ENCODE data around the gene HLA-DRB1. TPM values are rescaled to one million over a fixed set of nuclear protein-coding genes. Genes with fewer than 3 reads are reported as not detected.
"Not testable (repeated sequence)": the region's sequence is repeated elsewhere in the genome, so short reads cannot be mapped to it uniquely, and the experiment has no call there.

Gene HLA-DRB1
- total and polyA plus RNA-seq, 2 experiments from 2014 or later, result 0.21 TPM; not detected in 1

DNA sequence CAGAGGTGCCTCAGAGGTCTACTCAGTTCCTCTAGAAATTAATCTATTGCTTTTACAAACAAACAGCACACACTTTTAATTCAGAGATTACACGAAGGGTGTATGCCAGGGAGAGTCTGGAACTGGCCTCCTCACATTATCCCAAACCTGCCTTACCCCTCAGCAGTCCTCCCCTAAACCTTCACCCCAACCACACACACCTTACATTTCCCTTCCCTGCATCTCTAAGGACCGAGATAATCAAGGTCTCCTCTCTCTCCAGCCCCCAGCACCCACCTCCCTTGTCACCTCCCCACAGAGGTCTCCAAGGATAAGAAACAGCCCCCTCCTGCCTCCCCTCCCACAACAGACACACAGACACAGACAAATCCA lies 6.1 kb downstream of the HLA-DRB1 start:
- H3F3A ChIP-seq (ENCODE audit: insufficient read depth), result no peaks in the 10 kb centered on the region
- H2AFZ ChIP-seq, result no peak overlapping the region
- no peak overlapping the region for H3K27ac ChIP-seq
- H3K4me3 ChIP-seq, result no peak overlapping the region
- no peaks in the 10 kb centered on the region for H3K27me3 ChIP-seq (replicated peaks; ENCODE audit: insufficient read depth)
- no peaks in the 10 kb centered on the region for H3K9me2 ChIP-seq (ENCODE audit: insufficient read depth)
- H3K4me1 ChIP-seq (ENCODE audit: insufficient read depth), result no peaks in the 10 kb centered on the region
- no peak overlapping the region for H3K9ac ChIP-seq
- no peaks in the 10 kb centered on the region for H4K20me1 ChIP-seq (ENCODE audit: insufficient read depth)
- in situ Hi-C loops (cut with MboI), result loop anchor here (10.0 kb wide), 1 partner anchor 59 kb away; no protein-coding TSS in a partner anchor
- 0% methylated on average over 1 to 2 of the region's 2 CpGs for WGBS, 2 experiments (ENCODE audit: low coverage in 1 of 2, low lambda C conversion rate in 2 of 2, missing lambda C conversion rate in 2 of 2)
- no peak overlapping the region for H3K4me2 ChIP-seq (ENCODE audit: unreplicated experiment)
- H3K79me2 ChIP-seq (ENCODE audit: insufficient read depth), result no peaks in the 10 kb centered on the region
- H3K9me3 ChIP-seq (ENCODE audit: low read depth), result no peaks in the 10 kb centered on the region
- TF ChIP-seq EZH2 (IDR thresholded peaks at IDR 0.05; ENCODE audit: insufficient read depth, poor library complexity, severe bottlenecking) (no peak), EZH2phosphoT487 (IDR thresholded peaks at IDR 0.05; ENCODE audit: insufficient read depth, low read depth) (no peak)
- no peak for DNase-seq
- H3K36me3 ChIP-seq (ENCODE audit: low read depth), result no peaks in the 10 kb centered on the region

DNA sequence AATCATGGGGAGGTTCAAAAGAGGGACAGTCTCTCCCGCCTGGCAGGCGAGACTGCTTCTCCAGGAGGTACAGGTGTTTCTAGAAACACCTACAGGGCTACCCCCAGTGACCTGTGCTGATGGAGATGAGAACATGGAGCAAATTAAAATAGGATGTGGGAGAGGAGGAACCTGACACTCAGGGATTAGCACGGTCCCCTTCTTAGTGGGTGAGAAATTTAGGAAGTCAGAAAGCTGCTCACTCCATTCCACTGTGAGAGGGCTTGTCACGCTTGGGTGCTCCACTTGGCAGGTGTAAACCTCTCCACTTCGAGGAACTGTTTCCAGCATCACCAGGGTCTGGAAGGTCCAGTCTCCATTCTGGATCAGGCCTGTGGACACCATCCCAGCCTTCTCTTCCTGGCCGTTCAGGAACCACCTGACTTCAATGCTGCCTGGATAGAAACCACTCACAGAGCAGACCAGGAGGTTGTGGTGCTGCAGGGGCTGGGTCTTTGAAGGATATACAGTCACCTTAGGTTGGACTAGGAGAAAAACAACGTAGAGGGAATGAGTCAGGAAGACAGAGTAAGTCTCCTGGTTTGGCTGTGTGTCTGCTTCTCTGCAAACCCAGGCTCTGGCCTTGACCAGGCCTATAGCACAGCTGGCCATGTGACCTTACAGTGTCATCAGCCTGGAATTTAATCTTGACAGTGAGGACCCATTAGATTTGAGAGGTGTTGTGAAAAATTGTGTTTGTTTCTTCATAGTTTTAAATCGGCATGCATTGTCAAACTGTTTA lies 8.1 kb downstream of the HLA-DRB1 start:
- Histone ChIP-seq H3K36me3 (ENCODE audit: low read depth) (no peaks in the 10 kb centered on the region), H3K27ac (no peak overlapping the region), H3K4me2 (ENCODE audit: unreplicated experiment) (no peak overlapping the region), H3K9ac (no peak overlapping the region), H3K9me2 (ENCODE audit: insufficient read depth) (no peaks in the 10 kb centered on the region), H2AFZ (no peak overlapping the region), H4K20me1 (ENCODE audit: insufficient read depth) (no peaks in the 10 kb centered on the region), H3K9me3 (ENCODE audit: low read depth) (no peaks in the 10 kb centered on the region), H3K27me3 (replicated peaks; ENCODE audit: insufficient read depth) (no peaks in the 10 kb centered on the region), H3F3A (ENCODE audit: insufficient read depth) (no peaks in the 10 kb centered on the region), H3K4me1 (ENCODE audit: insufficient read depth) (no peaks in the 10 kb centered on the region), H3K4me3 (no peak overlapping the region), H3K79me2 (ENCODE audit: insufficient read depth) (no peaks in the 10 kb centered on the region)
- no peak for DNase-seq
- in situ Hi-C loops (cut with MboI), result loop anchor here (10.0 kb wide), 1 partner anchor 57 kb away; no protein-coding TSS in a partner anchor
- TF ChIP-seq EZH2 (IDR thresholded peaks at IDR 0.05; ENCODE audit: insufficient read depth, poor library complexity, severe bottlenecking) (no peak), EZH2phosphoT487 (IDR thresholded peaks at IDR 0.05; ENCODE audit: insufficient read depth, low read depth) (no peak)
- 4 to 13% methylated on average over 7 to 8 of the region's 8 CpGs for WGBS, 2 experiments (ENCODE audit: low coverage in 1 of 2, low lambda C conversion rate in 2 of 2, missing lambda C conversion rate in 2 of 2)

DNA sequence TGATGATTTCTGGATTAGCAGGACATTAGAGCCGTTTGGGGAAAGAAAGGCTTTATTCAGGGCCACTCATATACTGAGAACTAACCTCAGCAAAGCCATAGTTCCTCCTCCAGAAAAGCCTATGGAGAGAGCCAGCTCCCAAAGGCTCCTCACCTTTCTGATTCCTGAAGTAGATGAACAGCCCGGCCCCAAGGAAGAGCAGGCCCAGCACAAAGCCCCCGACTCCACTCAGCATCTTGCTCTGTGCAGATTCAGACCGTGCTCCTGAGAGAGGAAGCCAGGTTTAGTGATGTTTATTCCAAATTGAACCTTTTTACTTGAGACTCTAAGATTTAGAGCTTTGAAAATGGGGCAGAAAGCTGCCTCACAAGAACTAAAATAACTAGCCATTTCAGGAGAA lies 9.1 kb downstream of the HLA-DRB1 start:
- Histone ChIP-seq H3K27ac (no peak overlapping the region), H3K9me2 (ENCODE audit: insufficient read depth) (no peaks in the 10 kb centered on the region), H2AFZ (no peak overlapping the region), H3F3A (ENCODE audit: insufficient read depth) (no peaks in the 10 kb centered on the region), H3K4me1 (ENCODE audit: insufficient read depth) (no peaks in the 10 kb centered on the region), H3K27me3 (replicated peaks; ENCODE audit: insufficient read depth) (no peaks in the 10 kb centered on the region), H3K79me2 (ENCODE audit: insufficient read depth) (no peaks in the 10 kb centered on the region), H4K20me1 (ENCODE audit: insufficient read depth) (no peaks in the 10 kb centered on the region), H3K4me2 (ENCODE audit: unreplicated experiment) (no peak overlapping the region), H3K4me3 (no peak overlapping the region), H3K36me3 (ENCODE audit: low read depth) (no peaks in the 10 kb centered on the region), H3K9ac (no peak overlapping the region), H3K9me3 (ENCODE audit: low read depth) (no peaks in the 10 kb centered on the region)
- 30 to 36% methylated on average over 4 of the region's 4 CpGs for WGBS, 2 experiments (ENCODE audit: low coverage in 1 of 2, low lambda C conversion rate in 2 of 2, missing lambda C conversion rate in 2 of 2)
- TF ChIP-seq EZH2phosphoT487 (IDR thresholded peaks at IDR 0.05; ENCODE audit: insufficient read depth, low read depth) (no peak), EZH2 (IDR thresholded peaks at IDR 0.05; ENCODE audit: insufficient read depth, poor library complexity, severe bottlenecking) (no peak)
- in situ Hi-C loops (cut with MboI), result loop anchor here (10.0 kb wide), 1 partner anchor 56 kb away; no protein-coding TSS in a partner anchor
- no peak for DNase-seq

DNA sequence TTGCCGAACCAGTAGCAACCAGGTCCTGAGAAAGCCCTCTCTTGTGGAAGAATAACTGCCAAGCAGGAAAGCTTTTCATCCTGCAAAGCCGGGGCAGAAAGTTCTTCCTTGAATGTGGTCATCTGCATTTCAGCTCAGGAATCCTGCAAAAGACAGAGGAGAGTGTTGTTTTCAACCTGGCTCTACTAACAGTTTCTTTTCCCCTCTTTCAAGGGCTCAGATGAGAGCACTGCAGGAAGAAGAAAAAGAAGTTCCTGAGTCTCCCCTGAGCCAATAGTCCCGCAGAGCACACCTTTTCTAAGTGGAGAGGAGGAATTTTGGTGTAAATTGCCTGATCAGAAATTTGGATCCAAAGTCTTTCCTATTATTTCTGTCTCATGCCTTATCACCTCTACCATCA lies 10.7 kb downstream of the HLA-DRB1 start:
- in situ Hi-C loops (cut with MboI), result no loop called here
- no peak overlapping the region for H3K27ac ChIP-seq

DNA sequence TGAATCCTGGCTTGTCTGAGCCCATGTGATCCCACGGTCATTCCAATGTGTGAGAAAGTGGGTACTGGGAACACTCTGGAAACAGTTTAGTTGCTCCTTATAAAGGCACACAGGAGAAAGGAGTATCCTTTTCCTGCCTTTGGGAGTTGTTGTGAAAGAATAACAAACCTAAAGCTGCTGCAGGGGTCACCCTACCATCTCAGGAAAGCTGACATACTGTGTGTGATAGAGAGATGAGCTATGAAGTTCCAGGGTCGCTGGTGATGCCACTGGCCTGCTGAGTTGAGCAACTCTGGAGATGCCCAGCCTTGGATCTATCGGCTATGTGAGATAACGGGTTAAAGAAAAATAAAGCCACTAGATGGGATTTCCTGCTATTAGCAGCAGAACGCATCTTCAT lies 12.2 kb downstream of the HLA-DRB1 start:
- H3K9ac ChIP-seq; DNase-seq; H3K27ac ChIP-seq; H3K4me1 ChIP-seq (ENCODE audit: insufficient read depth); H3K79me2 ChIP-seq (ENCODE audit: insufficient read depth); H2AFZ ChIP-seq; H3K4me3 ChIP-seq; H3K4me2 ChIP-seq (ENCODE audit: unreplicated experiment); H3K36me3 ChIP-seq (ENCODE audit: low read depth); H3K9me3 ChIP-seq (ENCODE audit: low read depth); H3K9me2 ChIP-seq (ENCODE audit: insufficient read depth); H3K27me3 ChIP-seq (replicated peaks; ENCODE audit: insufficient read depth); in situ Hi-C loops (cut with MboI); H4K20me1 ChIP-seq (ENCODE audit: insufficient read depth); H3F3A ChIP-seq (ENCODE audit: insufficient read depth): not testable (repeated sequence)
- WGBS, 2 experiments (ENCODE audit: low coverage in 1 of 2, low lambda C conversion rate in 2 of 2, missing lambda C conversion rate in 2 of 2), result 12 to 14% methylated on average over 5 of the region's 5 CpGs

More for the DNA sequence above, 10.7 kb downstream of the HLA-DRB1 start:
- Histone ChIP-seq H4K20me1 (ENCODE audit: insufficient read depth) (no peaks in the 10 kb centered on the region), H3K36me3 (ENCODE audit: low read depth) (no peaks in the 10 kb centered on the region), H2AFZ (no peak overlapping the region), H3K79me2 (ENCODE audit: insufficient read depth) (no peaks in the 10 kb centered on the region), H3K9ac (no peak overlapping the region), H3K4me3 (no peak overlapping the region), H3K4me1 (ENCODE audit: insufficient read depth) (no peaks in the 10 kb centered on the region), H3K9me2 (ENCODE audit: insufficient read depth) (no peaks in the 10 kb centered on the region), H3K9me3 (ENCODE audit: low read depth) (no peaks in the 10 kb centered on the region), H3F3A (ENCODE audit: insufficient read depth) (no peaks in the 10 kb centered on the region), H3K27me3 (replicated peaks; ENCODE audit: insufficient read depth) (no peaks in the 10 kb centered on the region), H3K4me2 (ENCODE audit: unreplicated experiment) (no peak overlapping the region)
- no peak for DNase-seq
- WGBS, 2 experiments (ENCODE audit: low coverage in 1 of 2, low lambda C conversion rate in 2 of 2, missing lambda C conversion rate in 2 of 2), result 0 to 2% methylated on average over 3 of the region's 3 CpGs
- no peak for TF ChIP-seq EZH2phosphoT487 (IDR thresholded peaks at IDR 0.05; ENCODE audit: insufficient read depth, low read depth)
- TF ChIP-seq EZH2 (IDR thresholded peaks at IDR 0.05; ENCODE audit: insufficient read depth, poor library complexity, severe bottlenecking), result no peak
